Measurements from ENCODE around the gene MFSD11.
A peak's percentile ranks its signal among the peaks of the same experiment; 100 is the strongest.
"Not testable (repeated sequence)": the region's sequence is repeated elsewhere in the genome, so short reads cannot be mapped to it uniquely, and the experiment has no call there.

The MFSD11 gene

GRCh38 chr17:76737676-76738467 is at the start of gene MFSD11:
TSS of gene MFSD11 (plus strand) at chr17:76738119. CDS start at chr17:76738353, 234 bp downstream.
- DNase-seq = peak; percentile 66

DNA sequence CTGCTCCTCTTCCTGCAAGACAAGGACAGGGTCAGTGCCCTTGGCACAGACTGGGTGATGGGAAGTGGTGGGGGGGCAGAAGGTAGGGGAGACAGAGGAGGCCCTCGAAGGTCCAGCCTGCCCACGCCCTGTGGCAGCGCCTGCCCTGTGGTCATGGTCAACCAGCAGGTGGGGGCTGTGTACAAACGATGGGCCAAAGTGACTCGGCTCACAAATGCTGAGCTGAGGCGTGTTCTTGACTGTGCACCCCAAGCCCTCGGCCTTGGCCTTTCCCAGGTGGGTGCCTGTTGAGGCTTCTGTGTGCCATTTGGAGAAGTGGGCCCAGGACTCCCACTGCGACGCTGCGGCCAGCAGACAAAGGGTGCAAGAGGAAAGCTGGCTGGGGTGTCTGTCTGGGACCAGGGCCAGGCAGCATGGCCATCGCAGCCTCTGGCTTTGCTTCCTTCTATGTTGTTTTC is 49.7 kb upstream of the MFSD11 start:
- no peak for DNase-seq

DNA sequence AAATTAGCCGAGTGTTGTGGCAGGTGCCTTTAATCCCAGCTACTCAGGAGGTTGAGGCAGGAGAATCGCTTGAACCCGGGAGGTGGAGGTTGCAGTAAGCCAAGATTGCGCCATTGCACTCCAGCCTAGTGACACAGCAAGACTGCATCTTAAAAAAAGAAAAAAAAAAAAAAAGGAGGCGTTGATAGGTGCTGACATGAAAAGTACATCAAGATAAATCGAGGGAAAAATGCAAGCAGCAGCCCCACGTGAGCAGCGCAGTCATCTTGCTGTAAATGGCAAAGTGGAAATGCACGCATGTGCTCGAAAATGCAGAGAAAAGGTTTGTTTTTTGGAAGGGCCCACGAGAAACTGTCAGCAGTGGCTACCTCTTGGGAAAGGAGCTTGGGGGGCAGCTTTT is 48.1 kb upstream of the MFSD11 start:
- DNase-seq = no peak

GRCh38 chr17:76690596-76691280 is 47.2 kb upstream of the MFSD11 start:
- DNase-seq = no peak

- no peak for DNase-seq
Measured at GRCh38 chr17:76691379-76692191, 46.3 kb upstream of the MFSD11 start.

DNA sequence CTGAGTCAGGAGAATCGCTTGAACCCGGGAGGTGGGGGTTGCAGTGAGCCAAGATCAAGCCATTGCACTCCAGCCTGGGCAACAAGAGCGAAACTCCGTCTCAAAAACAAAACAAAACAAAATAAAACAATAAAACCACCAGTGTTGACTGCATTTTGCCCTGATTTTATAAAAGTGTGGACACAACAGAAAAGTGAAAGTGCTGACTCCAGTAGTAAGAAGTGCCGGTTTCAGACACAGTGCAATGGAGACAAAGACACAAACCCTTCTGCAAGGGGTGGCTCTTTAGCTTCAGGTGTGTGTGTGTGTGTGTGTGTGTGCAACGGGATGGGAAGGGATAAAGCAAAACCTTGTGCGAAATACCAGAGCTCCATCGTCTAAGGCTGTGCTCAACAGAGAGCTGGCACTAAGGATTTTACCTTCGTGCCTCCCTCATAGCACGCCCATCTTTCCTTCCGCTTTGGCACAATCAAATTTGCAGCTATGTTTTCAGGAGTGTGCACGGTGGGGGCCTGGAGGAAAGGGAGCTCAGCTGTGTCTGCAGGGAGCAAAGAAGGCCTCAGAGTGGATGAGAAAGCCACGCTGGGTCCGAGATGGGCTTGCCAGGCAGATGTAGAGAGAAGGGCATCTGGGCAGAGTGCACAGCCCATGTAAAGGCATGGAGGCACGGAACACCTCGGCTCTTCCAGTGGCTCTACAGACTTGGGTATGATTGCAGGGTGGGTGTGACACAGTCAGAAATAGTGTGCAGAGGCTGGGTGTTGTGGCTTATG is 42.7 kb upstream of the MFSD11 start:
- DNase-seq = no peak

DNA sequence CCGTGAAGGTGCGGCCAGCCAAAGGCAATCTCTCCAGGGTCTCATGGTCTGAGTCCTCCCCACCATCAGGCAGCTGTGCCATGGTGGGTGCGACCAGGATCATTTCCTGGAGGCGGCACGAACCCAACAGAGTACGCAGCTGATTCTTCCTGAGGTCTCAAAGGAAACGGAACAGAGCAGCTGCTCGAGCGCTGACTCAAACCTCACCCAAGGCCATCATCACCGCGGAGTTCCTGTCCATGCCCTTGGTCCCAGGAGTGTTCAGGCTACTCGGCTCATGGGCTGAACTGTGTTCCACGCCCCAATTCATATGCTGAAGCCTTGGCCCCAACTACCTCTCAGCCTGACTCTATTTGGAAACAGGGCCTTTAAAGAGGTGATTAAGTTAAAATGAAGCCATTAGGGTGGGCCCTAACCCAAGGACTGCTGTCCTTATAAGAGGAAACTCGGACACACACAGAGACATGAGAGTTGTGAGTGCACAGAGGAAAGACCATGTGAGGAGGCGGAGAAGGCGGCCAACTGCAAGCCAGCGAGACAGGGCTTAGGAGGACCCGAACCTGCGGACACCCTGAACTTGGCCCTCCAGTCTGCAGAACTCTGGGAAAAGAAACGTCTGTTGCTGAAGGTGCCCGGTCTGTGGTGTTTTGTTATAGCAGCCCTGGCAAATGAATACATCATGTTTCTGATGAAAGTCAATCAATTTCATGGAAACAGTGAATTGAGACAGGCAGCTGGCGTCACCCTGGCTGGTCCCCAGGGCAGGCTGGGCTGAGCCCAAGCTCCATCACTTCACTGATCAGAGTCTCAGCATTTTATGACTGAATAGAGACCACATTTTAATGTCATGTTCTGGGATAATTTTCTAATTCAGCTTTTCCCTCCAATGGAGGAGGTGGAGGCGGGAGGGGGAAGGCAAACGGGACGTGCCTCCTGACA is 40.9 kb upstream of the MFSD11 start:
- no peak for DNase-seq

GRCh38 chr17:76697702-76698465 is 40.0 kb upstream of the MFSD11 start:
- no peak for DNase-seq

DNA sequence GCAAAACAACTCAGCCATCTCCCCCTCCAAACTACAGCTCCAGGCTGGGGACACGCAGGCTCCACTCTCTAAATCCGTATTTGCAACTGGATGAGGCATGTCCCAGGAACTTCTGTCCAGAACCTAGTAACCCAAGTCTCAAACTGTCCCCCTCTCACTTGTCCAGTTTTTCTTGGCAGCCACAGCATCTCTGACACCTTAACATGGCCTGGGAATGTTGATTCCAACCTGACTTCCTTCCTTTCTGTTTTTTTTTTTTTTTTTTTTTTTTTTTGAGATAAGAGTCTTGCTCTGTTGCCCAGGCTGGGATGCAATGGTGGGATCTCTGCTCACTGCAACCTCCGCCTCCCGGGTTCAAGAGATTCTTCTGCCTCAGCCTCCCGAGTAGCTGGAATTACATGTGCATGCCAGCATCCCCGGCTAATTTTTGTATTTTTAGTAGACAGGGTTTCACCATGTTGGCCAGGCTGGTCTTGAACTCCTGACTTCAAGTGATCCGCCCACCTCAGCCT is 39.4 kb upstream of the MFSD11 start:
- DNase-seq = not testable (repeated sequence)

- no peak for DNase-seq
Measured at GRCh38 chr17:76700270-76700616, 37.7 kb upstream of the MFSD11 start.

GRCh38 chr17:76700617-76701470 is 37.1 kb upstream of the MFSD11 start:
- DNase-seq = no peak

DNA sequence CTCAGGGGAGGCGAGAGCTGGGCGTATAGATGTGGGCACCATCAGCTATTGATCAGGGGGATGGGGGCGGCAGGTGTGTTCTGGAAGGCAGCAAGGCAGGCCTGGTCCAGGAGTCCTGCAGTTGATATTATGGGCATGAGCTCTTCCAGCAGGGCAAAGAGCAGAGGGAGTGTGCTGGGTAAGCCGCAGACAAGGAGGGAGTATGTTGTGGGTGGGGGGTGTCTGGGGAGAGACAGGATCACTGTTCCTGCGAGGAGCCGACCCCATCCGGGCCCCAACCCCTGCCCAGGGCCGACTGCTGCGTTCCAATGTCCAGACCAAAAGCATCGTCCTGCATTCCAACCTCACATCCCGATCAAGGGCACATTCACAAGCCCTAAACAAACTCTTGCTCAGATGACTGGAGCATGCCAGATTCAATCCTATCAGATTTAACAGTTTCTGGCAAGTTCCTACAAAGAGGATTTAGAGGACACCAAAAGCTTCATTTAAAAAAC is 36.4 kb upstream of the MFSD11 start:
- DNase-seq = no peak

- DNase-seq = no peak
Measured at GRCh38 chr17:76702076-76702475, 35.8 kb upstream of the MFSD11 start.

GRCh38 chr17:76702941-76703637 is 34.8 kb upstream of the MFSD11 start:
- no peak for DNase-seq

GRCh38 chr17:76704805-76705204 is 33.1 kb upstream of the MFSD11 start:
- no peak for DNase-seq

- no peak for DNase-seq
Measured at GRCh38 chr17:76706817-76707216, 31.1 kb upstream of the MFSD11 start.

DNA sequence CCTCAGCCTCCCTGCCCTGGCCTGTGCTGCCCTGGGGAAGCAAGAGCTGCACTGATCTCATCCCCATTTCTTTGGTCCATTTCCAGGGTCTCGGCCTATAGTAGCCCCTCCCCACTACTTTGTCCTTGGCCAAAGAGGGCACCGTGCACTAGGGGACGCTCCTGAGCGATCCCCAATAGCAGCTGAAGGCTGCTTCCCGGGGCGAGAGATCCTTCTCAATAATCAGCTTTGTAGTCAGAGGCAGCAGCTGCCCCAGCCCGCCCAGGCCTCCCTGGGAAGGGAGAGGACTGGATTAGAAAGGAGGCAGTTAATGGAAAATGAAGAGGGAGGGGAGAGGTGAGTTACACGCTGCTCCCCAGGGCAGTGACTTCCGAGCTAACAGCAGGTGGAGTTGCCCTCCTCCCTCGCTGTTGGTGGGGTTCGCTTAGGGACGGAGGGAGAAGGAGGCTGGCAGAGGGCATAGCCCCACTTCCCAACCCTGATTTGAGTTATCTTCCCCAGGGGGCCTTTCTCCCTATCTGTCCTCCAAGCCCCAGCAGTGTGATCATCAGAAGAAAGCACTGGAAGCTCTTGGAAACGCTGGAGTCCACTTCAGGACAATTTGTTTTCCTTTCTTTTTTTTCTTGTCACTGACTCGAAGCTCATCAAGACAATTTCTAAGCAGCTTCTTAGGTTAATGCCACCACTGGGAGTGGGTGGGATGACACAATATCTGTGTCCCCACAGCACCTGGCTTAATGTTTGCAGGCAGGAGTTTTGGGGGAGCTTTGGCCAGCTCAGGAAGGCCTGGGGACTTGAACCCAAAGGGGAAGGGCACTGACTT is 29.7 kb upstream of the MFSD11 start:
- no peak for DNase-seq
